Measurements from ENCODE around the gene RBFOX1.

The RBFOX1 gene

DNA sequence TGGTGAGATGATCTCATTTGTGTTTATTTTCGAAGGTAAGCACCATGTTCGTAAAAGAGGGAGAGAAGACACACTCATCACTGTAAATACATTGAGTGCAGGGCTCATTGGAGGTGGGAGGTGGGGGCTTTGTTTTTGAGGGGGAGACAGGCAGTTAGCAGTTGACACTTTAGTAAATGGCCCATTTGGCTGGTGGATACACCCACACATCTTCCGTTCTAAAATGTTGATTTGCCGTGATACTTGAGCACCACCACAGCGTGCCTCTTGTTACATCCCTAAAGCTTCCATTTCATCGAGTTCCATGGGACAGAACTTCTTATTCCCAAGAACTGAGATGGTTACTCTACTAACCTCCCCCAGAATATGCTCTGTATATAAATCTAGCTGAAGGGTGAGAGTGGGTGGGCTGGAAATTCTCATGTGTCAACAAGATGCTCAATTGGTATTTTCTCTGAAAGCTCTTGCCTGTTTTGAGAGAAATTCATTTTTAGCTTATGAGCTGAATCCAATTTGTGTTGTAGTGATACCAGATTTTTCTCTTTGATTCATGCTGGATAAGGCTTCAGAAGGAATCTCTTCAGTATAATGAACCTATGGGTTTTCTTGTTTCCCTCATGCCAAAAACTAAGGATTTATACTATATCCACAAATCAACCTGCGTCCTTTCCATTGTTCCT lies 314.3 kb downstream of the RBFOX1 start:
- in situ Hi-C loops (cut with MboI; ENCODE audit: low pct_unique_long_range_greater_than_20kb, low sequenced_read_pairs, unreplicated experiment): no loop called here
- TF ChIP-seq, protein P1, sequence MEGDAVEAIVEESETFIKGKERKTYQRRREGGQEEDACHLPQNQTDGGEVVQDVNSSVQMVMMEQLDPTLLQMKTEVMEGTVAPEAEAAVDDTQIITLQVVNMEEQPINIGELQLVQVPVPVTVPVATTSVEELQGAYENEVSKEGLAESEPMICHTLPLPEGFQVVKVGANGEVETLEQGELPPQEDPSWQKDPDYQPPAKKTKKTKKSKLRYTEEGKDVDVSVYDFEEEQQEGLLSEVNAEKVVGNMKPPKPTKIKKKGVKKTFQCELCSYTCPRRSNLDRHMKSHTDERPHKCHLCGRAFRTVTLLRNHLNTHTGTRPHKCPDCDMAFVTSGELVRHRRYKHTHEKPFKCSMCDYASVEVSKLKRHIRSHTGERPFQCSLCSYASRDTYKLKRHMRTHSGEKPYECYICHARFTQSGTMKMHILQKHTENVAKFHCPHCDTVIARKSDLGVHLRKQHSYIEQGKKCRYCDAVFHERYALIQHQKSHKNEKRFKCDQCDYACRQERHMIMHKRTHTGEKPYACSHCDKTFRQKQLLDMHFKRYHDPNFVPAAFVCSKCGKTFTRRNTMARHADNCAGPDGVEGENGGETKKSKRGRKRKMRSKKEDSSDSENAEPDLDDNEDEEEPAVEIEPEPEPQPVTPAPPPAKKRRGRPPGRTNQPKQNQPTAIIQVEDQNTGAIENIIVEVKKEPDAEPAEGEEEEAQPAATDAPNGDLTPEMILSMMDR (IDR thresholded peaks at IDR 0.05; ENCODE audit: extremely low read depth, insufficient read depth, missing control alignments): no peak
- no peak for DNase-seq (ENCODE audit: low spot score)

- TF ChIP-seq, protein P1 (IDR thresholded peaks at IDR 0.05; ENCODE audit: extremely low read depth, insufficient read depth, missing control alignments): no peak
- in situ Hi-C loops (cut with MboI; ENCODE audit: low pct_unique_long_range_greater_than_20kb, low sequenced_read_pairs, unreplicated experiment): no loop called here
- DNase-seq (ENCODE audit: low spot score): no peak
Measured at GRCh38 chr16:7650431-7650830, 317.8 kb downstream of the RBFOX1 start.

DNA sequence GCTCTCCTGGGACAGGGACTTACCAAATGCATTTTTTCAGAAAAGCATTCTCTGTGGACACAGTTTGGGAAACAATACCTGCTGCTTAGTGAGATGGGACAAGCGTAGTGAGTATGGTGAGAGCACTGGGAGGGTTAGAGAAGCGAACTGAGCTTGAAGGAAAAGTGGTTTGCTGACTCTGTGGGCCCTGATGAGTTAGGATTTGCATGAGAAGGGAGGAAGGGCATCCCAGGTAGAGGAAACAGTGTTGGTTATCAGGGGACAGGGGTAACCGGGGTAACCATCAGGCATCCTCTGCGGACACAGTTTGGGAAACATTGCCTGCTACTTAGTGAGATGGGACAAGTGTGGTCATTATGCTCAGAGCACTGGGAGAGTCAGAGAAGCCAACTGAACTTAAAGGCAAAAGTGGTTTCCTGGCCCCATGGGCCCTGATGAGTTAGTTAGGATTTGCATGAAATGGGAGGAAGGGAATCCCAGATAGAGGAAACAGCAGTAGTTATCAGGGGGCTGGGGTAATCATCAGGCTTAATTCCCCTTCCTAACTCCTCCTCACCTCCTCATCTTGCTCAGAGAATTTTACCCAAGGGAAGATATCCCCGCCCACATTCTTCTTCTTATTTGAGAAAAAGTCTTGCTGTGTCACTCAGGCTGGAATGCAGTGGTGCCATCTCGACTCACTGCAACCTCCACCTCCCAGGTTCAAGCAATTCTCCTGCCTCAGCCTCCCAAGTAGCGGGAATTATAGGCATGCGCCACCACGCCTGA lies 319.3 kb downstream of the RBFOX1 start:
- TF ChIP-seq, protein P1 (IDR thresholded peaks at IDR 0.05; ENCODE audit: extremely low read depth, insufficient read depth, missing control alignments): no peak

DNA sequence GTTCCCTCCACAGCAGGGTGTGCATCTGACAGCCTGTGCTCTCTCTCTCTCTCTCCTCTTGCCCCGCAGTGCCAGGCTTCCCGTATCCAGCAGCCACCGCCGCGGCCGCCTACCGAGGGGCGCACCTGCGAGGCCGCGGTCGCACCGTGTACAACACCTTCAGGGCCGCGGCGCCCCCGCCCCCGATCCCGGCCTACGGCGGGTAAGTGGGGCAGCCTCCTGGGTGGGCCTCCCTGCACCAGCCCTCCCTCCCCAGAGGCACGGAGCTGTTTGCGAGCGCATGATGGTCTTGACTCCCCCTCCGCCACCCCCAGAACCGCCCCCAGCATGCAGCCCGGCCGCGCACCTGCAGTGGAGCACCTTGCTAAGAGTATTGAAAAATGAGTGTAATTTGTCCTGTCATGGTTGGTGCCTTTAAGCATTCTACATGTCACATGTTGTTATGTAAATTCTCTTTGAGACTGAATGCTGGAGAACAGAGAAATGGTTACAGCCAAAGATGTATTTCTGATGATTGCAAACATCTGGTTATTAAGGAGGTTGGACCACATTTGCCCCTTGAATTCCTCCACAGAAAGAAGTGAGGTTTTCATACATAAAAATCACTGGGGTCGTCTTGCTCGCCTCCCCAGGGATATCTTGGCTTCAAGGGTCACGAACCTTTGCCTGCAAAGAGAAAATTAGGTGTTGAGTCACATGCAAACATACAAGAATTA lies 321.3 kb downstream of the RBFOX1 start:
- DNase-seq (ENCODE audit: low spot score): no peak
- TF ChIP-seq, protein P1 (IDR thresholded peaks at IDR 0.05; ENCODE audit: extremely low read depth, insufficient read depth, missing control alignments): no peak
- in situ Hi-C loops (cut with MboI; ENCODE audit: low pct_unique_long_range_greater_than_20kb, low sequenced_read_pairs, unreplicated experiment): no loop called here

More for the DNA sequence above, 319.3 kb downstream of the RBFOX1 start:
- in situ Hi-C loops (cut with MboI; ENCODE audit: low pct_unique_long_range_greater_than_20kb, low sequenced_read_pairs, unreplicated experiment): no loop called here
- no peak for DNase-seq (ENCODE audit: low spot score)

GRCh38 chr16:7675628-7676027 lies 343.0 kb downstream of the RBFOX1 start:
- no peak for DNase-seq (ENCODE audit: low spot score)
- TF ChIP-seq, protein P1 (IDR thresholded peaks at IDR 0.05; ENCODE audit: extremely low read depth, insufficient read depth, missing control alignments): no peak
- in situ Hi-C loops (cut with MboI; ENCODE audit: low pct_unique_long_range_greater_than_20kb, low sequenced_read_pairs, unreplicated experiment): no loop called here

GRCh38 chr16:7680296-7680695 lies 347.7 kb downstream of the RBFOX1 start:
- TF ChIP-seq, protein P1 (IDR thresholded peaks at IDR 0.05; ENCODE audit: extremely low read depth, insufficient read depth, missing control alignments): no peak
- in situ Hi-C loops (cut with MboI; ENCODE audit: low pct_unique_long_range_greater_than_20kb, low sequenced_read_pairs, unreplicated experiment): no loop called here
- DNase-seq (ENCODE audit: low spot score): no peak
